Glutamatergic neuron (in vitro differentiated cells): ENCODE measurements around the gene ADSS1. TPM values are rescaled to one million over a fixed set of nuclear protein-coding genes. Genes with fewer than 3 reads are reported as not detected.

Experiments
- DNase-seq: peaks from one replicate; pipeline ENCODE4 v3.0.0; 2022
- H3K27ac Mint-ChIP-seq: one replicate; pipeline ENCODE4 v1.8.0; 2020; ENCODE audit warnings: mild to moderate bottlenecking, mixed read lengths, inconsistent platforms; ENCODE audit not compliant: unreplicated experiment
- H3K27me3 Mint-ChIP-seq: one replicate; pipeline ENCODE4 v1.8.0; 2020; ENCODE audit warnings: mild to moderate bottlenecking, moderate library complexity, mixed read lengths, inconsistent platforms; ENCODE audit not compliant: unreplicated experiment
- H3K36me3 Mint-ChIP-seq: one replicate; pipeline ENCODE4 v1.8.0; 2020; ENCODE audit warnings: mild to moderate bottlenecking, mixed read lengths, inconsistent platforms; ENCODE audit not compliant: unreplicated experiment
- H3K4me1 Mint-ChIP-seq: one replicate; pipeline ENCODE4 v1.8.0; 2020; ENCODE audit warnings: mild to moderate bottlenecking, low read depth, mixed read lengths, inconsistent platforms; ENCODE audit not compliant: unreplicated experiment
- H3K4me3 Mint-ChIP-seq: one replicate; pipeline ENCODE4 v1.8.0; 2020; ENCODE audit warnings: mild to moderate bottlenecking, mixed read lengths, inconsistent platforms; ENCODE audit not compliant: unreplicated experiment
- H3K9me3 Mint-ChIP-seq: one replicate; pipeline ENCODE4 v1.8.0; 2020; ENCODE audit warnings: mild to moderate bottlenecking, moderate library complexity, mixed read lengths, inconsistent platforms; ENCODE audit not compliant: unreplicated experiment
- total RNA-seq: library from RNA; stranded (reverse); fragmentation: NEBNext Ultra II Directional; extraction: Animal tissue kit (Norgen Biotek cat#: 25700); gene quantifications from one replicate; pipeline ENCODE4 v1.2.1, GENCODE V29; 2021; ENCODE audit not compliant: unreplicated experiment
- TF ChIP-seq, protein P1 (sequence below): fragments of 200-600 bp; sonication (generic); IDR thresholded peaks from one replicate; pipeline ENCODE4 v1.5.0; 2021; ENCODE audit not compliant: partially characterized antibody, unreplicated experiment

The ADSS1 gene
- total RNA-seq, 1 donor from 2014 or later: 45.1 TPM

DNA sequence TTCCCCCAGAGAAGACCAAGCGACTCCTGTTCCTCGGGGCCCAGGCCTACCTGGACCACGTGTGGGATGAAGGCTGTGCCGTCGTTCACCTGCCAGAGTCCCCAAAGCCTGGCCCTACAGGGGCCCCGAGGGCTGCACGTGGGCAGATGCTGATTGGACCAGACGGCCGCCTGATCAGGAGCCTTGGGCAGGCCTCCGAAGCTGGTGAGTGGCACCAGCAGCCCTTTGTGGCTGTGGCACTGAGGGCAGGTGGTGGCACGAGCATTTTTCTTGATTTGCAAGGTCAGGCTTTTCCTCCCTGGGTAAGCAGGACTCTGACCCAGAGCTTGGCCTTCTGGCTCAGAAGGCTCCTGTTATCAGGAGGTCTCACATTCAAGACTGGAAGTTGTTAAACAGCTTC, 31.6 kb downstream of the ADSS1 start:
- TF ChIP-seq, protein P1, sequence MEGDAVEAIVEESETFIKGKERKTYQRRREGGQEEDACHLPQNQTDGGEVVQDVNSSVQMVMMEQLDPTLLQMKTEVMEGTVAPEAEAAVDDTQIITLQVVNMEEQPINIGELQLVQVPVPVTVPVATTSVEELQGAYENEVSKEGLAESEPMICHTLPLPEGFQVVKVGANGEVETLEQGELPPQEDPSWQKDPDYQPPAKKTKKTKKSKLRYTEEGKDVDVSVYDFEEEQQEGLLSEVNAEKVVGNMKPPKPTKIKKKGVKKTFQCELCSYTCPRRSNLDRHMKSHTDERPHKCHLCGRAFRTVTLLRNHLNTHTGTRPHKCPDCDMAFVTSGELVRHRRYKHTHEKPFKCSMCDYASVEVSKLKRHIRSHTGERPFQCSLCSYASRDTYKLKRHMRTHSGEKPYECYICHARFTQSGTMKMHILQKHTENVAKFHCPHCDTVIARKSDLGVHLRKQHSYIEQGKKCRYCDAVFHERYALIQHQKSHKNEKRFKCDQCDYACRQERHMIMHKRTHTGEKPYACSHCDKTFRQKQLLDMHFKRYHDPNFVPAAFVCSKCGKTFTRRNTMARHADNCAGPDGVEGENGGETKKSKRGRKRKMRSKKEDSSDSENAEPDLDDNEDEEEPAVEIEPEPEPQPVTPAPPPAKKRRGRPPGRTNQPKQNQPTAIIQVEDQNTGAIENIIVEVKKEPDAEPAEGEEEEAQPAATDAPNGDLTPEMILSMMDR: no peak
- Mint-ChIP-seq H3K27ac (no peak overlapping the region), H3K9me3 (peaks cover 8% of the 10 kb centered on the region), H3K27me3 (peaks cover 15% of the 10 kb centered on the region), H3K36me3 (no peaks in the 10 kb centered on the region), H3K4me3 (no peak overlapping the region), H3K4me1 (peaks cover 7% of the 10 kb centered on the region)
- DNase-seq: no peak

DNA sequence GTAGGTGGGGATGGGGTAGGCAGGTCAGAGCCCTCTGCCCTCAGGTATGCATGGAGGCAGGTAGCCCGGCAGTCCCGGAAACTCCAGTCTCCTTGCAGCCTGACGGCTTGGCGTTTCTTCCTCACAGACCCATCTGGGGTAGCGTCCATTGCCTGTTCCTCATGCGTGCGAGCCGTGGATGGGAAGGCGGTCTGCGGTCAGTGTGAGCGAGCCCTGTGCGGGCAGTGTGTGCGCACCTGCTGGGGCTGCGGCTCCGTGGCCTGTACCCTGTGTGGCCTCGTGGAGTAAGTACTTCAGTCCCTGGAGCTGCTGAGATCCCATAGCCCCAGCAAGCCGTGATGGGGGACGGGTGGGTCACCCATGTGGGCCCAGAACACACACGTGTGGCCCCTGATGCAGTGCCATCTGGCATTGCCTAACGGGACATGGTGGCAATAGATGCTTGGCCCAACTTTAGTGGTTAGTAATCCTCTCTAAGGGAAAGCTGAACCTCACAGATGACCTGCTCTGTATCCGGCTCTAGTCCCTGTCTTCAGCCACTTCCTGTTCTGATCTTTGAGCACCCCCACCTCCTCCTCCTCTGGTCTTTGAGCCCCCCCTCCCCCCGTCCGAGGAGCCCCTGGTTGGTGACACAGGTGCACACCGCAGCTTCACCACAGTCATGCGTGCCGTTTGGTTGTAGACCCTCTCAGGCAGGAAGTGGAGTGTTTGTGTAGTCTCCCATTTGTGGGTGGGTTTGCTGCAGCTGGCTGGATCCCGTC, 32.6 kb downstream of the ADSS1 start:
- Mint-ChIP-seq H3K4me3 (no peak overlapping the region), H3K9me3 (peaks cover 8% of the 10 kb centered on the region), H3K36me3 (no peaks in the 10 kb centered on the region), H3K27me3 (peaks cover 17% of the 10 kb centered on the region), H3K27ac (no peak overlapping the region), H3K4me1 (peaks cover 7% of the 10 kb centered on the region)
- no peak for DNase-seq
- TF ChIP-seq, protein P1: no peak

DNA sequence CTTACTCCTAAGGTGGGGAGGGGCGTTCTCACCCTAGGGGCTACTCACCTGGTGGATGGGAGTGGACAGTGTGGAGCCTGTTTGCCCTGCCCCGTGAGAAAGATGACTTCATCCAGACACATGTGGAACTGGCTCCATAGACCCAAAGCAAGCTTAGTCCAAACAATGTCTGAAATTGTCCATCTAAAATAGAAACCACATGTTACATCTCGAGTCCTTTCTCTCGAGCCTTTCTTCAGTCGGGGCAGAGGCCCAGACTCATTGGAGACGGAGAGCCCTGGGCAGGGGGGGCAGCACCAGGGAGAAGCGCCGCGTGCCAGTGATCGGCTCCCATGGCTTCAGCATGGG, 33.2 kb downstream of the ADSS1 start:
- Mint-ChIP-seq H3K36me3 (no peaks in the 10 kb centered on the region), H3K4me3 (no peak overlapping the region)

DNA sequence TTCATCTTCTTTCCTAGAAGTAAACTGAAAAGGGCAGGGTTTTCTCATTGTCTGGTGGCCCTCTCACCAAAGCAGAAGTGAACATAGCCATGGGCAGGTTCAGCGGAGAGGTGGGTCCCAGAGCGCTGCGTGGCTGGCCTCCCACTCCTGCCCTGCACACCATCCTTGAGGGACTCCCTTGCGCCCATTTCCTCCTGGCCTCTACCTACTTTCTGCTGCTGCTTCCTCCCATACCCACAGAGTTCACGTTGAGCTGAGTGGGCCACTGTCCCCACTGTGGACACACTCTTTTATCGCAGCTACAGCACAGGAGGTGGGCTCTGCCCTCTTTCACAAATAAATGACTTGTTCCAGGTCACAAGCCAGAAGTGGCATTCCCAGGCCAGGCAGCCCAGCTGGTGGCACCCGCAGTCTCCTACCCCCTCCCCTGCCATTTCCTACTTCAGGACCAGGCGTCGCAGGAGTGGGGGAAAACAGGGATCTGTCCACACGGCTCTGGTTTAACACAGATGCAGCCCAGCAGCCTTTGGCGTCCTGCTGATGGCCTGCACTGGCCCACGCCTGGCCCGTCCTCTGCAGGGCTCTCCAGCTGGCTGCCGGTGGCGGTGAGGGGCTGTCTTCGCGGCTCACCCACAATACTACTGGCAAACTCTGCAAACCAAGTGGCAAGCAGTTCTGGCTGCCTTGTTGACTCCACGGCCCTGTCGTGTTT, 33.8 kb downstream of the ADSS1 start:
- H3K36me3 Mint-ChIP-seq: no peaks in the 10 kb centered on the region

More for the DNA sequence above, 33.2 kb downstream of the ADSS1 start:
- Mint-ChIP-seq H3K27ac (no peak overlapping the region), H3K9me3 (peaks cover 8% of the 10 kb centered on the region), H3K27me3 (peaks cover 17% of the 10 kb centered on the region), H3K4me1 (peaks cover 7% of the 10 kb centered on the region)
- no peak for DNase-seq
- TF ChIP-seq, protein P1: no peak

More for the DNA sequence above, 33.8 kb downstream of the ADSS1 start:
- H3K9me3 Mint-ChIP-seq: peaks cover 8% of the 10 kb centered on the region
- H3K27me3 Mint-ChIP-seq: peaks cover 12% of the 10 kb centered on the region
- H3K27ac Mint-ChIP-seq: no peak overlapping the region
- no peak overlapping the region for H3K4me3 Mint-ChIP-seq
- TF ChIP-seq, protein P1: no peak
- no peak for DNase-seq
- peaks cover 7% of the 10 kb centered on the region for H3K4me1 Mint-ChIP-seq
